Measurements from ENCODE around the gene CCN2. TPM values are rescaled to one million over a fixed set of nuclear protein-coding genes. Genes with fewer than 3 reads are reported as not detected.
A peak's percentile ranks its signal among the peaks of the same experiment; 100 is the strongest.

CCN2 gene
- total RNA-seq, 1 experiment from 2014 or later, result 67.8 TPM

GRCh38 chr6:131918650-131919355 is 32.4 kb downstream of the CCN2 start (continued):
- TF ChIP-seq, protein P1, sequence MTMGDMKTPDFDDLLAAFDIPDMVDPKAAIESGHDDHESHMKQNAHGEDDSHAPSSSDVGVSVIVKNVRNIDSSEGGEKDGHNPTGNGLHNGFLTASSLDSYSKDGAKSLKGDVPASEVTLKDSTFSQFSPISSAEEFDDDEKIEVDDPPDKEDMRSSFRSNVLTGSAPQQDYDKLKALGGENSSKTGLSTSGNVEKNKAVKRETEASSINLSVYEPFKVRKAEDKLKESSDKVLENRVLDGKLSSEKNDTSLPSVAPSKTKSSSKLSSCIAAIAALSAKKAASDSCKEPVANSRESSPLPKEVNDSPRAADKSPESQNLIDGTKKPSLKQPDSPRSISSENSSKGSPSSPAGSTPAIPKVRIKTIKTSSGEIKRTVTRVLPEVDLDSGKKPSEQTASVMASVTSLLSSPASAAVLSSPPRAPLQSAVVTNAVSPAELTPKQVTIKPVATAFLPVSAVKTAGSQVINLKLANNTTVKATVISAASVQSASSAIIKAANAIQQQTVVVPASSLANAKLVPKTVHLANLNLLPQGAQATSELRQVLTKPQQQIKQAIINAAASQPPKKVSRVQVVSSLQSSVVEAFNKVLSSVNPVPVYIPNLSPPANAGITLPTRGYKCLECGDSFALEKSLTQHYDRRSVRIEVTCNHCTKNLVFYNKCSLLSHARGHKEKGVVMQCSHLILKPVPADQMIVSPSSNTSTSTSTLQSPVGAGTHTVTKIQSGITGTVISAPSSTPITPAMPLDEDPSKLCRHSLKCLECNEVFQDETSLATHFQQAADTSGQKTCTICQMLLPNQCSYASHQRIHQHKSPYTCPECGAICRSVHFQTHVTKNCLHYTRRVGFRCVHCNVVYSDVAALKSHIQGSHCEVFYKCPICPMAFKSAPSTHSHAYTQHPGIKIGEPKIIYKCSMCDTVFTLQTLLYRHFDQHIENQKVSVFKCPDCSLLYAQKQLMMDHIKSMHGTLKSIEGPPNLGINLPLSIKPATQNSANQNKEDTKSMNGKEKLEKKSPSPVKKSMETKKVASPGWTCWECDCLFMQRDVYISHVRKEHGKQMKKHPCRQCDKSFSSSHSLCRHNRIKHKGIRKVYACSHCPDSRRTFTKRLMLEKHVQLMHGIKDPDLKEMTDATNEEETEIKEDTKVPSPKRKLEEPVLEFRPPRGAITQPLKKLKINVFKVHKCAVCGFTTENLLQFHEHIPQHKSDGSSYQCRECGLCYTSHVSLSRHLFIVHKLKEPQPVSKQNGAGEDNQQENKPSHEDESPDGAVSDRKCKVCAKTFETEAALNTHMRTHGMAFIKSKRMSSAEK (CRISPR knock-in tag; IDR thresholded peaks at IDR 0.05; ENCODE audit: borderline replicate concordance), result no peak
- peak; percentile 56; the same call in 1 of the 2 replicates for TF ChIP-seq KAT7 (CRISPR knock-in tag; IDR thresholded peaks at IDR 0.05; ENCODE audit: borderline replicate concordance)
- 0 out of 2 replicates have a peak, but pooled peaks have one; percentile 14 for TF ChIP-seq TEAD4 (CRISPR knock-in tag; IDR thresholded peaks at IDR 0.05)
- peak; percentile 31; the same call in 1 of the 2 replicates for TF ChIP-seq USF1 (CRISPR knock-in tag; IDR thresholded peaks at IDR 0.05)
- no peak for TF ChIP-seq ZBTB43 (CRISPR knock-in tag; IDR thresholded peaks at IDR 0.05)
- TF ChIP-seq ZBTB21 (CRISPR knock-in tag; IDR thresholded peaks at IDR 0.05; ENCODE audit: borderline replicate concordance), result no peak
- TF ChIP-seq, protein P2, sequence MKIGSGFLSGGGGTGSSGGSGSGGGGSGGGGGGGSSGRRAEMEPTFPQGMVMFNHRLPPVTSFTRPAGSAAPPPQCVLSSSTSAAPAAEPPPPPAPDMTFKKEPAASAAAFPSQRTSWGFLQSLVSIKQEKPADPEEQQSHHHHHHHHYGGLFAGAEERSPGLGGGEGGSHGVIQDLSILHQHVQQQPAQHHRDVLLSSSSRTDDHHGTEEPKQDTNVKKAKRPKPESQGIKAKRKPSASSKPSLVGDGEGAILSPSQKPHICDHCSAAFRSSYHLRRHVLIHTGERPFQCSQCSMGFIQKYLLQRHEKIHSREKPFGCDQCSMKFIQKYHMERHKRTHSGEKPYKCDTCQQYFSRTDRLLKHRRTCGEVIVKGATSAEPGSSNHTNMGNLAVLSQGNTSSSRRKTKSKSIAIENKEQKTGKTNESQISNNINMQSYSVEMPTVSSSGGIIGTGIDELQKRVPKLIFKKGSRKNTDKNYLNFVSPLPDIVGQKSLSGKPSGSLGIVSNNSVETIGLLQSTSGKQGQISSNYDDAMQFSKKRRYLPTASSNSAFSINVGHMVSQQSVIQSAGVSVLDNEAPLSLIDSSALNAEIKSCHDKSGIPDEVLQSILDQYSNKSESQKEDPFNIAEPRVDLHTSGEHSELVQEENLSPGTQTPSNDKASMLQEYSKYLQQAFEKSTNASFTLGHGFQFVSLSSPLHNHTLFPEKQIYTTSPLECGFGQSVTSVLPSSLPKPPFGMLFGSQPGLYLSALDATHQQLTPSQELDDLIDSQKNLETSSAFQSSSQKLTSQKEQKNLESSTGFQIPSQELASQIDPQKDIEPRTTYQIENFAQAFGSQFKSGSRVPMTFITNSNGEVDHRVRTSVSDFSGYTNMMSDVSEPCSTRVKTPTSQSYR (CRISPR knock-in tag; IDR thresholded peaks at IDR 0.05), result no peak
- no peak for TF ChIP-seq CREM (CRISPR knock-in tag; IDR thresholded peaks at IDR 0.05)
- TF ChIP-seq, protein P3, sequence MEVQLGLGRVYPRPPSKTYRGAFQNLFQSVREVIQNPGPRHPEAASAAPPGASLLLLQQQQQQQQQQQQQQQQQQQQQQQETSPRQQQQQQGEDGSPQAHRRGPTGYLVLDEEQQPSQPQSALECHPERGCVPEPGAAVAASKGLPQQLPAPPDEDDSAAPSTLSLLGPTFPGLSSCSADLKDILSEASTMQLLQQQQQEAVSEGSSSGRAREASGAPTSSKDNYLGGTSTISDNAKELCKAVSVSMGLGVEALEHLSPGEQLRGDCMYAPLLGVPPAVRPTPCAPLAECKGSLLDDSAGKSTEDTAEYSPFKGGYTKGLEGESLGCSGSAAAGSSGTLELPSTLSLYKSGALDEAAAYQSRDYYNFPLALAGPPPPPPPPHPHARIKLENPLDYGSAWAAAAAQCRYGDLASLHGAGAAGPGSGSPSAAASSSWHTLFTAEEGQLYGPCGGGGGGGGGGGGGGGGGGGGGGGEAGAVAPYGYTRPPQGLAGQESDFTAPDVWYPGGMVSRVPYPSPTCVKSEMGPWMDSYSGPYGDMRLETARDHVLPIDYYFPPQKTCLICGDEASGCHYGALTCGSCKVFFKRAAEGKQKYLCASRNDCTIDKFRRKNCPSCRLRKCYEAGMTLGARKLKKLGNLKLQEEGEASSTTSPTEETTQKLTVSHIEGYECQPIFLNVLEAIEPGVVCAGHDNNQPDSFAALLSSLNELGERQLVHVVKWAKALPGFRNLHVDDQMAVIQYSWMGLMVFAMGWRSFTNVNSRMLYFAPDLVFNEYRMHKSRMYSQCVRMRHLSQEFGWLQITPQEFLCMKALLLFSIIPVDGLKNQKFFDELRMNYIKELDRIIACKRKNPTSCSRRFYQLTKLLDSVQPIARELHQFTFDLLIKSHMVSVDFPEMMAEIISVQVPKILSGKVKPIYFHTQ (CRISPR knock-in tag; IDR thresholded peaks at IDR 0.05), result no peak
- TF ChIP-seq, protein P4, sequence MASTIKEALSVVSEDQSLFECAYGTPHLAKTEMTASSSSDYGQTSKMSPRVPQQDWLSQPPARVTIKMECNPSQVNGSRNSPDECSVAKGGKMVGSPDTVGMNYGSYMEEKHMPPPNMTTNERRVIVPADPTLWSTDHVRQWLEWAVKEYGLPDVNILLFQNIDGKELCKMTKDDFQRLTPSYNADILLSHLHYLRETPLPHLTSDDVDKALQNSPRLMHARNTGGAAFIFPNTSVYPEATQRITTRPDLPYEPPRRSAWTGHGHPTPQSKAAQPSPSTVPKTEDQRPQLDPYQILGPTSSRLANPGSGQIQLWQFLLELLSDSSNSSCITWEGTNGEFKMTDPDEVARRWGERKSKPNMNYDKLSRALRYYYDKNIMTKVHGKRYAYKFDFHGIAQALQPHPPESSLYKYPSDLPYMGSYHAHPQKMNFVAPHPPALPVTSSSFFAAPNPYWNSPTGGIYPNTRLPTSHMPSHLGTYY (CRISPR knock-in tag; IDR thresholded peaks at IDR 0.05), result no peak
- no peak for TF ChIP-seq OVOL2 (CRISPR knock-in tag; IDR thresholded peaks at IDR 0.05; ENCODE audit: borderline replicate concordance)
- TF ChIP-seq PRRX2 (CRISPR knock-in tag; IDR thresholded peaks at IDR 0.05), result no peak
- TF ChIP-seq STAT6 (CRISPR knock-in tag; conservative IDR thresholded peaks at IDR 0.05; ENCODE audit: low read depth), result no peak
- TF ChIP-seq, protein P5, sequence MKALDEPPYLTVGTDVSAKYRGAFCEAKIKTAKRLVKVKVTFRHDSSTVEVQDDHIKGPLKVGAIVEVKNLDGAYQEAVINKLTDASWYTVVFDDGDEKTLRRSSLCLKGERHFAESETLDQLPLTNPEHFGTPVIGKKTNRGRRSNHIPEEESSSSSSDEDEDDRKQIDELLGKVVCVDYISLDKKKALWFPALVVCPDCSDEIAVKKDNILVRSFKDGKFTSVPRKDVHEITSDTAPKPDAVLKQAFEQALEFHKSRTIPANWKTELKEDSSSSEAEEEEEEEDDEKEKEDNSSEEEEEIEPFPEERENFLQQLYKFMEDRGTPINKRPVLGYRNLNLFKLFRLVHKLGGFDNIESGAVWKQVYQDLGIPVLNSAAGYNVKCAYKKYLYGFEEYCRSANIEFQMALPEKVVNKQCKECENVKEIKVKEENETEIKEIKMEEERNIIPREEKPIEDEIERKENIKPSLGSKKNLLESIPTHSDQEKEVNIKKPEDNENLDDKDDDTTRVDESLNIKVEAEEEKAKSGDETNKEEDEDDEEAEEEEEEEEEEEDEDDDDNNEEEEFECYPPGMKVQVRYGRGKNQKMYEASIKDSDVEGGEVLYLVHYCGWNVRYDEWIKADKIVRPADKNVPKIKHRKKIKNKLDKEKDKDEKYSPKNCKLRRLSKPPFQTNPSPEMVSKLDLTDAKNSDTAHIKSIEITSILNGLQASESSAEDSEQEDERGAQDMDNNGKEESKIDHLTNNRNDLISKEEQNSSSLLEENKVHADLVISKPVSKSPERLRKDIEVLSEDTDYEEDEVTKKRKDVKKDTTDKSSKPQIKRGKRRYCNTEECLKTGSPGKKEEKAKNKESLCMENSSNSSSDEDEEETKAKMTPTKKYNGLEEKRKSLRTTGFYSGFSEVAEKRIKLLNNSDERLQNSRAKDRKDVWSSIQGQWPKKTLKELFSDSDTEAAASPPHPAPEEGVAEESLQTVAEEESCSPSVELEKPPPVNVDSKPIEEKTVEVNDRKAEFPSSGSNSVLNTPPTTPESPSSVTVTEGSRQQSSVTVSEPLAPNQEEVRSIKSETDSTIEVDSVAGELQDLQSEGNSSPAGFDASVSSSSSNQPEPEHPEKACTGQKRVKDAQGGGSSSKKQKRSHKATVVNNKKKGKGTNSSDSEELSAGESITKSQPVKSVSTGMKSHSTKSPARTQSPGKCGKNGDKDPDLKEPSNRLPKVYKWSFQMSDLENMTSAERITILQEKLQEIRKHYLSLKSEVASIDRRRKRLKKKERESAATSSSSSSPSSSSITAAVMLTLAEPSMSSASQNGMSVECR (CRISPR knock-in tag; IDR thresholded peaks at IDR 0.05; ENCODE audit: borderline replicate concordance), result no peak
- TF ChIP-seq TCF7 (CRISPR knock-in tag; IDR thresholded peaks at IDR 0.05; ENCODE audit: low read depth), result no peak
